Erythroblast (primary cell): ENCODE results near the gene LSM14B.

Source experiments
- GATA1 ChIP-seq: IDR thresholded peaks from 2 replicates; pipeline ENCODE4 v1.6.1; 2011; ENCODE audit warnings: low read depth, mild to moderate bottlenecking, control low read depth, low read length, moderate library complexity
- POLR2A ChIP-seq: IDR thresholded peaks from 2 replicates; pipeline ENCODE4 v1.6.1; 2011; ENCODE audit warnings: mild to moderate bottlenecking, low read length

DNA sequence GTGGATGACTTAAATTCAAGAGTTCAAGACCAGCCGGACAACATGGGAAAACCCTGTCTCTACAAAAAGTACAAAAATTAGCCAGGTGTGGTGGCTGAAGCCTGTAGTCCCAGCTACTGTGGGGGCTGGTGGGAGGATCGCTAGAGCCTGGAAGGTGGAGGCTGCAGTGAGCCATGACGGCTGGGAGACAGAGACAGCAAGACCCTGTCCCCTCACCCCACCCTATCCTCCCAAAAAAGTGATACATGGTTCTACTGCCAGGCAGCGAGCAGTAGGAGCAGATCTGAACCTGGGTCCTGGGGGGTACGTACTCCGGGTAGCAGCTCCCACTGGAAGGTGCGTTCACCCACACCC, 18.7 kb downstream of the LSM14B start:
- TF ChIP-seq POLR2A, result no peak
- no peak for TF ChIP-seq GATA1
